IPS-18c (cell line): Measurements from ENCODE around the gene DRAP1.

ENCODE experiments used
- H3K4me3 ChIP-seq: 2 replicates; pipeline ENCODE4 v1.7.0; 2013; ENCODE audit warnings: low read depth, mild to moderate bottlenecking, low read length, moderate library complexity; ENCODE audit not compliant: insufficient read depth
- H3K9me3 ChIP-seq: one replicate; pipeline ENCODE4 v1.6.1; 2013; ENCODE audit warnings: mild to moderate bottlenecking, low read length, moderate library complexity; ENCODE audit not compliant: control insufficient read depth, insufficient read depth

DRAP1 gene

GRCh38 chr11:65918211-65919140 lies 750 bp upstream of the DRAP1 start, which contains the start of gene C11orf68:
Gene C11orf68, minus strand, starts transcription at chr11:65919062. Its CDS starts 31 bp downstream, at chr11:65919031.
- Histone ChIP-seq H3K9me3 (no peaks in the 10 kb centered on the region), H3K4me3 (peak within 1 kb of the TSS; percentile 94)

GRCh38 chr11:65919573-65920371 lies 546 bp downstream of the DRAP1 start:
- H3K9me3 ChIP-seq = no peaks in the 10 kb centered on the region
- H3K4me3 ChIP-seq = peak overlapping the region; percentile 84

GRCh38 chr11:65920372-65920802 lies 1.2 kb downstream of the DRAP1 start:
- Histone ChIP-seq H3K4me3 (peak overlapping the region; percentile 84; the same call in 1 of the 2 replicates), H3K9me3 (no peaks in the 10 kb centered on the region)

GRCh38 chr11:65921033-65921555 lies 1.9 kb downstream of the DRAP1 start:
- Histone ChIP-seq H3K4me3 (peak overlapping the region; percentile 6; the same call in 1 of the 2 replicates), H3K9me3 (no peaks in the 10 kb centered on the region)

- Histone ChIP-seq H3K9me3 (no peaks in the 10 kb centered on the region), H3K4me3 (no peak overlapping the region)
Measured at GRCh38 chr11:65921876-65922275, 2.6 kb downstream of the DRAP1 start.

- no peaks in the 10 kb centered on the region for H3K9me3 ChIP-seq
Measured at GRCh38 chr11:65922565-65922964, 3.3 kb downstream of the DRAP1 start.

GRCh38 chr11:65925397-65925796 lies 6.2 kb downstream of the DRAP1 start:
- H3K4me3 ChIP-seq = no peak overlapping the region
- H3K9me3 ChIP-seq = no peaks in the 10 kb centered on the region

More at GRCh38 chr11:65922565-65922964, 3.3 kb downstream of the DRAP1 start:
- H3K4me3 ChIP-seq = no peak overlapping the region

- H3K9me3 ChIP-seq = no peaks in the 10 kb centered on the region
- no peak overlapping the region for H3K4me3 ChIP-seq
Measured at GRCh38 chr11:65927904-65928397, 8.7 kb downstream of the DRAP1 start.

- Histone ChIP-seq H3K4me3 (no peak overlapping the region), H3K9me3 (no peaks in the 10 kb centered on the region)
Measured at GRCh38 chr11:65928667-65929066, 9.4 kb downstream of the DRAP1 start.

- Histone ChIP-seq H3K9me3 (no peaks in the 10 kb centered on the region), H3K4me3 (peak overlapping the region; percentile 9; the same call in 1 of the 2 replicates)
Measured at GRCh38 chr11:65931773-65932557, 12.7 kb downstream of the DRAP1 start.

GRCh38 chr11:65932558-65932919 lies 13.3 kb downstream of the DRAP1 start:
- peak overlapping the region; percentile 9; the same call in 1 of the 2 replicates for H3K4me3 ChIP-seq
- no peaks in the 10 kb centered on the region for H3K9me3 ChIP-seq

GRCh38 chr11:65934014-65934413 lies 14.8 kb downstream of the DRAP1 start:
- Histone ChIP-seq H3K9me3 (no peaks in the 10 kb centered on the region), H3K4me3 (no peak overlapping the region)

GRCh38 chr11:65937766-65938165 lies 18.5 kb downstream of the DRAP1 start:
- no peak overlapping the region for H3K4me3 ChIP-seq
- H3K9me3 ChIP-seq = no peaks in the 10 kb centered on the region

- no peak overlapping the region for H3K4me3 ChIP-seq
- H3K9me3 ChIP-seq = no peaks in the 10 kb centered on the region
Measured at GRCh38 chr11:65941720-65942310, 22.6 kb downstream of the DRAP1 start.

- H3K9me3 ChIP-seq = no peaks in the 10 kb centered on the region
- no peak overlapping the region for H3K4me3 ChIP-seq
Measured at GRCh38 chr11:65942531-65942930, 23.3 kb downstream of the DRAP1 start.

GRCh38 chr11:65944191-65944590 lies 25.0 kb downstream of the DRAP1 start:
- Histone ChIP-seq H3K9me3 (no peaks in the 10 kb centered on the region), H3K4me3 (no peak overlapping the region)
